ENCODE results near the gene GJC1.

GJC1 gene

GRCh38 chr17:44776628-44777393, 53.3 kb downstream of the GJC1 start:
- no peak for DNase-seq (ENCODE audit: low read depth)

DNA sequence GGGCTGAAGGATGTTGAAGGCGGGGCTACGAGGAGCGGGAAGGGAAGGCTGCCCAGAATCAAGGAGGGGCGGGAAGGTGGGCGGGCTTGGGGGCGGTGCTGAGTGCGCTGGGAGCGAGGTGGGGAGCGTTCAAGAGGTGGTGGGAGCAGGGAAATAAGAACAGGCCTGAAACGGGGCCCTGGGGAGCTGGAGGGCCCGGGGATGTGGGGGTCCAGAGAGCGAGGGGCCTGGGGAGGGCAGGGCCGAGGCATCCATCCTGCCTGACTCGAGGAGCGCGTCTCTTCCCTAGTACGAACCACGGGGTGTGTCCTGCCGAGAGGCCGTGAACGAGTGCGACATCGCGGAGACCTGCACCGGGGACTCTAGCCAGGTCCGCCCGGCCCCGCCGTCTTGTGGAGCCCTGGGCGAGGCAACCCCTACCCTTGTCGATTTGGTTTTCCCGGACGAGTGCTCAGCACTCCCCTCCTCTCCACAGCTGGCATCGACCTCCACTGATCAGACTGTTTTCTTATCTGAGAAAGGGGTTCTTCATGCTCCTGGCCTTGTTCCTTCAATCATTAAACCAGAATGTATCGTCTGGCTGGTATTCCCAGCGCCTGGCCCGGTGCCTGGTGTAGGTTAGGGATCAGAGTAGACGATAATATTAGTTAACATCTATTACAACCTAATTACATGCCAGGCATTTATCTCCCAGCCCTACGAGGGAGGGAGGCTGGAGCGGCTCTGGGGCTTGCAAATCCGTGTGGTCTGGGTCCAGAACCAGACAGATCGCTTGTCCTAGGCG, 54.1 kb downstream of the GJC1 start:
- DNase-seq (ENCODE audit: low read depth) = peak; percentile 19

DNA sequence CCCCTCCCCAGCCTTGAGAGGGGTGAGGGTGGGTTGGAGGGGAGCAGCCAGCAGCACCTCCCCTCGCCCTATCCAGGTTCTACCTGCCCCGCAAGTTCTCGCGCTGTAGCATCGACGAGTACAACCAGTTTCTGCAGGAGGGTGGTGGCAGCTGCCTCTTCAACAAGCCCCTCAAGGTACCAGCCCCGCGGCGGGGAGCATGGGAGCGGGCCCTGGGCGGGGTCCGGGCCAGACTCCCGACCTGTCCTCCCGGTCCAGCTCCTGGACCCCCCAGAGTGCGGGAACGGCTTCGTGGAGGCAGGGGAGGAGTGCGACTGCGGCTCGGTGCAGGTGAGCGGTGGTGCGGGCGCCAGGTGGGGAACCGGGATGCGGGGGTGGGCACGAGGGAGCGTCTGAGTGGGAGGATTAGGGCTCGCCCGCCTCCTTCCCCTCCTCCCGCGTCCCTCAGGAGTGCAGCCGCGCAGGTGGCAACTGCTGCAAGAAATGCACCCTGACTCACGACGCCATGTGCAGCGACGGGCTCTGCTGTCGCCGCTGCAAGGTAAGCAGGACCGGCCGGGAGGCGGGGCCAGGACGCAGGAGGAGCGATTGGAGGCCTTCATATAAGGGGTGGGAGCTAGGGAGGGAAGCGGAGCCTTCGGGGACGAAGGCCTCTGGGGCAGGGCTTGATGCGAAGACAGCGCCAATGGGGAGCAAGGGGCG, 54.8 kb downstream of the GJC1 start:
- DNase-seq (ENCODE audit: low read depth) = peak; percentile 94

DNA sequence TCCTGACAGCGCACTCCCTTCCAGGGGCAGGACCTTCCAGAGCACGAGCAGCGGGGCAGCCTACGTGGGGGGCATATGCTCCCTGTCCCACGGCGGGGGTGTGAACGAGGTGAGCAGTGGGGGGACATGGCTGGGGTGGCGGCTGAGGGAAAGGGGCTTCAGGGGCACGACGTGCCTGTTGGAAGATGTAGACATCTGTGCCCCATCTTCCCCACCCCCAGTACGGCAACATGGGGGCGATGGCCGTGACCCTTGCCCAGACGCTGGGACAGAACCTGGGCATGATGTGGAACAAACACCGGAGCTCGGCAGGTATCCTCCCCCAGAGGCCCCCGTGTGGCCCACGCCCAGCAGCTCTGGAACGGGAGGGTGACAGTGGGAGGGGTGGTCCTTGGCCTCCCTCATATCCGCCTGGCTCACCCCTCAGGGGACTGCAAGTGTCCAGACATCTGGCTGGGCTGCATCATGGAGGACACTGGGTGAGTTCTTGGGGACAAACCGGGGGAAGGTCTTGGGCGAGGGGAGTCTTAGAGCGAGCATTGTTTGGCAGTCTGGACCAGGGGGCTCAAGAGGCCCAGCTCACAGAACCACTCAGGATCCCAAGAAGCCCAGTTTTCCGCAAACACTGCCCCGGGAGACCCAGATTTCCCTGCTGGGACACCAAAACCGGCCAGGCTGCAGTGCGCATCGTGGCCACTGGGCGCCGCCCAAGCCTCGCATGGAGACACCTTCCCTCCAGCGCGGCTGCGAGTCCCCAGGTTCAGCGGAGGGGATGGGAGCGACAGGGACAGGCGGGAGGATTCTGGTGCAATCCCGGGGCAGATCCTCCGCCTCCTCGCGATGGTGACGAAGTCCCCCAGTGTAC, 55.6 kb downstream of the GJC1 start:
- peak; percentile 74 for DNase-seq (ENCODE audit: low read depth)

DNA sequence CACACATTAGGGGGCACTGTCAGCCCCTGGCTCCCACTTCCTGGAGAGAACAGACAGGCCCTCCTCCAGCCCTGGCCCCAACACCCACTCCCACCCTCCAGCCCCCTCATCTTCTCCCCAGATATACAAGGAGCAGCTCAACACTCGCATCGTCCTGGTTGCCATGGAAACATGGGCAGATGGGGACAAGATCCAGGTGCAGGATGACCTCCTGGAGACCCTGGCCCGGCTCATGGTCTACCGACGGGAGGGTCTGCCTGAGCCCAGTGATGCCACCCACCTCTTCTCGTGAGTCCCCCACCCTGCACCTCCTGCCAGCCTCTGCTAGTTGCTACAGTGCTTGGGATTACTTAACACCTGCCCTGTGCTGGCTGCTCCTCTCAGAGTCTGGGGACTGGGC, 56.9 kb downstream of the GJC1 start:
- DNase-seq (ENCODE audit: low read depth) = no peak

DNA sequence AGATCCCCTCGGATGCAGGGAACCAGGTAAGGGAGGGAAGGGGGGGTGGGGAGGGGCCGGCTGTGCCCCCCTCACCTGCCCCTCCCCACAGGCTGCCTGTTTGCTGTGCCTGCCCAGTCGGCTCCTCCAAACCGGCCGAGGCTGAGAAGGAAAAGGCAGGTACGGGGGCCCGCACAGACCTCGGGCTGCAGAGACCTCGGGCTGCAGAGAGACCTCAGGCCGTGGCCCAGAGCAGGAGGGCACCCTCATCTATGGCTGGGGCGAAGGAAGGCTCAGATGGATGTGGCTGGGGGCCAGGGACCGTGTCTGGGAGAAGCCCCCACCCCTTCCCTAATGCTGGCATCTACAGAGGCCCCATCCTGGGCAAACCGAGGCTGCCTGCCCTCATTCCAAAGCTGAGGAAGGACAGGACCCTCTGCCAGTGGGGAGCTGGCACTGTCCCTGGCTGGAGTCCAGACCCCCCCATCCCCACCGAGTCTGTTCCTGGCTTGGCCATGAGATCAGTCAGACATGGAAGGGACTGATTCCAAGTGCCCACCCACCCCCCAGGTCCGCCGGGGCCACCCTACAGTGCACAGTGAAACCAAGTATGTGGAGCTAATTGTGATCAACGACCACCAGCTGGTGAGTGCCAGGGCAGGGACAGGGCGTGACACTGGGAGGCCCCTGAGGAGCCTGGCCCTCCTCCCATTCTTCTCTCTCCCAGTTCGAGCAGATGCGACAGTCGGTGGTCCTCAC, 57.6 kb downstream of the GJC1 start:
- no peak for DNase-seq (ENCODE audit: low read depth)

DNA sequence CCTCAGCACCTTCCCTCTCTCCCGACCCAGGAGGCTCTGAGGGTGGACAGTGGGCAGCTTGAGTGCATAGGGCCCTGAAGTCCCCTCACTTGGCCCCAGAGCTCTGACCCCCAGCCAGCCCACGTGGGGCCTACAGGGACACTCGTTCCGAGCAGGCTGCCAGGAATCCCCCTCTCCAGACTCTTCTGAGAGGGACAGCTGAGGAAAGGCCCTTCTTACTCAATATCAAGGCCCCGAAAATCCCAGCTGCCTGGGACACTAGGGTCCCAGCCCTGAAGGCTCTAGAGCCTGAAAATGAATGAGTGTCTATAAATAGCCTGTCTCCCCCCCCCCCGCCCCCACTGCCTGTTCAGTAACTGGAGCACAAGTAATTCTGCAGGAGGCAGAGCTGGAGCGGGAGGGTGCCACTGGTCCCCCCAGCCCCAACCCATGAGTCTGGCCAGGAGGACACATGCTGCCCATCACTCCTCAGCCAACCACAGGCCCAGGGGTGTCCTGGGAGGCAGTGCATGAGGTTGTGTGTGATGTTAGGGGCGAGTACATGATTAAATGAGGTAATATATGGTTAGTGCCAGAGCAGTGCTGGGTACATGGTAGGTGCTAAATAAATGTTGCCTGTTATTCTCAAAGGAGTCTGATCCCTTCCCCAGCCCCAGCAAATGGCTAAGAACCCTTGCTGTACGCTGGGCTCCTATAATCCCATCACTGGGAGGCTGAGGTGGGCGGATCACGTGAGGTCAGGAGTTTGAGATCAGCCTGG, 59.7 kb downstream of the GJC1 start:
- DNase-seq (ENCODE audit: low read depth) = no peak

DNA sequence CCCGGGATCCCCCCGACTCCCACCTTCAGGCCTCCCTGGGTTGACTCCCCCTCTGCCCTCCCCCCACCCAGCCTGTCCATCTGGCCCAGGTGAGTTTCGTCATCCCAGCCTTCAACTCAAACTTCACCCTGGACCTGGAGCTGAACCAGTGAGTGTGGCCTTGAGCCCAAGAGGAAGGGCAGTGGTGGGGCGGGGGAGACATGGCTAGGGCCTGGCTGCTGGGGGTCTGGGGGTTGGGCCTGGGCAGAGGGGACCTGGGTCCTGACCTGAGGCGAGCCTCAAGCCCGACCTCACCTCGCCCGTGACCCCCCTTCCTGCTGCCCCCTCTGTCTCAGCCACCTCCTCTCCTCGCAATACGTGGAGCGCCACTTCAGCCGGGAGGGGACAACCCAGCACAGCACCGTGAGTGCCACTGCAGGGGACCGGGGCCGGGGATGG, 60.4 kb downstream of the GJC1 start:
- no peak for DNase-seq (ENCODE audit: low read depth)

- DNase-seq (ENCODE audit: low read depth) = no peak
Measured at GRCh38 chr17:44769230-44769629, 60.9 kb downstream of the GJC1 start.

GRCh38 chr17:44768505-44769142, 61.5 kb downstream of the GJC1 start:
- no peak for DNase-seq (ENCODE audit: low read depth)

DNA sequence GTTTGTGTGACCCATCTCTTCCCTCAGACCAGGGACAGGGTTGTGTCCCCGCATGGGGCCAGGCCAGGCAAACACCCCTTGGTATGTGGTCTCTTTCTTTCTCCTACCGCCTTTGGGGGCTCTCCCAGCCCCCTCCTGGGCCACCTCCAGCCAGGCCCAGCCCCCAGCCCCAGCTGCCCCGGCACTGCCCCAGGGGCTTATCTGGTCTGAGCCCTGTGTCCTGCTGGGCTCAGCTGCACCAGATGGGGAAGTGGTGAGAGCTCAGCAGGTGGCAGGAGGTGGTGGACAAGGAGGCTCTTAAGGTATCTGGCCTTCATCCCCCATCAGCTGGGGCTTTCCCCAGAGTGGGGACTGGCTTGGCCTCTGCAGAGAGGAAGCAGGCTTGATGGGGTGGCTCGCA, 62.6 kb downstream of the GJC1 start:
- no peak for DNase-seq (ENCODE audit: low read depth)

DNA sequence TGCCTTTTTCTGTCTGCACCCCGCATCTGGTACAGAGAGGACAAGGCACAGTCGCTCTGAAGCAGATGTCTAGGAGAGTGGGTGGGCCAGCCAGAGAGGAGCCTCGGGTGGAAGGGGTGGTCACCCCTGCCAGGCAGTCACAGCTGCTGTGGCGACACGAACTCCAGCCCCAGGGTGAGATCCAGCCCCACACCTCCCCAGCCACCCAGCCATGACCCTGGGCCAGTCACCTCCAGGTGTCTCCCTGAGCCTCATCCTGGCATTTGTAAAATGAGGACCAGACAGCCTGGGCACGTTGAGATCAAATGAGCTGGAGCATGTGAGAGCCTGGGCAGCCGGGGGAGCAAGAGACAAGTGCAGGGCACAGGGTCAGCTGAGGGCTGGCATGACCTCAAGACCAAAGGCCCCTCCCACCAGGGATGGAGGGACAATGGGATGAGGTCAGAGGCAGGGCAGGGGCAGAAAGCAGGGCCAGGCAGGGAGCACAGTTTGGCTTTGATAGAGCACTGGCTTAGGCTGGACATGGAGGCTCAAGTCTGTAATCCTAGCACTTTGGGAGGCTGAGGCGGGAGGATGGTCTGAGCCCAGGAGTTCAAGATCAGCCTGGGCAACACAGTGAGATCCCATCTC, 63.6 kb downstream of the GJC1 start:
- DNase-seq (ENCODE audit: low read depth) = no peak

- no peak for DNase-seq (ENCODE audit: low read depth)
Measured at GRCh38 chr17:44765965-44766364, 64.1 kb downstream of the GJC1 start.

DNA sequence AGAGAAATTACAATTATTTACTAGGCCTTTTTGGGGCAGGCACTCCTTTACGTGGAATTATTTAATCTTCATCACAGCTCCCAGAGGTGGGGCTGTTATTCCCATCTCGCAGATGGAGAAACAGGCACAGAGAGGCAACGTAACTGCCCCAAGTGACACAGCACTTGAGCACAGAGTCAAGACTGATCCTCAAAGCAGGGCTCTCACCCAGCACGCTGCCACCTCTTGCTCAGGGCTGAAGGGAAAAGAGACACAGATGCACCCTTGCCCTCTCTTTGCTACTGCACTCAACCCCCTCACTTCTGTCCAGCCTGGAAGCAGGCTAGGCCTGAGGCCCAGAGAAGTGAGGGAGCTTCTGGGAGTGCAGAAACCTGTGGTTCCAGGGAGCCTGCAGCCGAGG, 66.9 kb downstream of the GJC1 start:
- no peak for DNase-seq (ENCODE audit: low read depth)

- no peak for DNase-seq (ENCODE audit: low read depth)
Measured at GRCh38 chr17:44761932-44762810, 67.9 kb downstream of the GJC1 start.

DNA sequence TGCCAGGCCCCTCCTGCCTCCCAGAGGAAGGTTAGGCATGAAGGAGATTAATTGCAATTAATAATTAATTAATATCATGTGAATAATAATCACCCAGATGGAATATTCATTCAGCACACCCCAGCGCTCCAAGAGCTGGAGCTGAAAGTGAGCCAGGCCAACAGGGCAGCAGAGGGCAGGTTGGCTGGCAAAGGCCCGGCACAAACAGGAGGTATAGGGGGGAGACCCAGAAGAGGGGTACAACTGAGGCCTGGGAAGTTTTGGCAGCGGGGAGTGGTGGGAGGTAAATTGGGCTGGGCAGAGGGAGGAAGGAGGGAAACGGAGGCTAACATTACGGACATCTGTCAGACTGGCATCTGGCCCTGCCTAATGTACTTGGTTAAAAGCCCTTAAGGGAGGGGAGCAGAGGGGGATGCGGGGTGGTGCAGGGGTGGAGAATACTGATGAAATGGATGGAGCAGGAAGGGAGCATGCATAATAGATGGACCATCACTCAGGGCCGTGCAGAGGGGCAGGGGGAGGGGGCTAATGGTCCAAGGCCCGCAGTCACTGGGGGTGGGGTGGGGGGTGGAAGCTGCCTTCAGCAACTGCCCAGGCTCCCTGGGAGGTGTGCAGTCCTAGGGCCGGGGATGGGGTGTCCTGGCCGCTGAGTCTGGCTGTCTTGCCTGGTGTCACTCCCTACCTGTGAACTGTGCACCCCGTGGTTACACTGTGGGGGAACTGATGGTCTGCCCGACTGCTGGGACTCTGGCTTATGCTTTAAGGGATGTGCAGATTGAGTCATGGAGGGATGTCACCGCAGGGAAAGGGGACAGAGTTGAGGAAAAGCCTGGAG, 69.4 kb downstream of the GJC1 start:
- DNase-seq (ENCODE audit: low read depth) = no peak

DNA sequence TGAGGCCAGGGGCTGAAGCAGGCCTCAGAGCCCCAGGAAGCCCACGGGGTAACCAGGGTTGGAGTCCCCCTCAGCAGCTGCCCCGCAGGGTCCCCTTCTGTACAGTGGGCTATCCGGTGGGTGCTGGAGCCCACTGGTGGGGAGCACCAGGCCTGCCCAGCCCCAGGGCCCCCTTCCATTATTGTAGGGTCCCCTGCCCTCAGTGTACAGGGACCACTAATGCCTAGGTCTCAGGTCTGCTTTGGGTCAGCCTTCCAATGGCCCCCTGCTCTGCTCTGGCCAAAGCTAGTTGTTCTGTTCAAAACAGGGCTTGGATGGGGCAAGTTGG, 70.2 kb downstream of the GJC1 start:
- DNase-seq (ENCODE audit: low read depth) = no peak
